Pancreas (tissue), 10 donors: ENCODE results near the gene AP1G1. TPM values are rescaled to one million over a fixed set of nuclear protein-coding genes. Genes with fewer than 3 reads are reported as not detected.
A peak's percentile ranks its signal among the peaks of the same experiment; 100 is the strongest.
"Not testable (repeated sequence)": the region's sequence is repeated elsewhere in the genome, so short reads cannot be mapped to it uniquely, and the experiment has no call there.

Source experiments
- ATAC-seq, 4 donors: fragments of 200-7000 bp; cut with Tn5 transposase; one replicate each; pipeline versions ENCODE4 v1.8.0 to v1.9.1; 2020; ENCODE audit warnings: mild to moderate bottlenecking in 4 of 4, moderate library complexity in 4 of 4
- DNase-seq, 6 donors: peaks; one replicate each; pipeline ENCODE4 v3.0.0-alpha.2; 2020
- FAIRE-seq: peaks from 2 replicates; lab custom pipeline; 2012; peaks lifted over from hg19 to GRCh38; lab: Jason Lieb, UNC
- H3K27ac ChIP-seq, 4 donors: fragments of 200-600 bp; sonication (generic); 1 replicate in 3 of 4; 2 replicates in 1 of 4; pipeline versions ENCODE4 v1.5.0 to v1.8.0; 2020
- H3K27me3 ChIP-seq, 4 donors: fragments of 200-600 bp; one replicate each; pipeline ENCODE4 v1.8.0; 2021
- H3K36me3 ChIP-seq, 3 donors: fragments of 200-600 bp; sonication (generic) in 1 of 3; one replicate each; pipeline versions ENCODE4 v1.5.0 to v1.8.0; 2020 to 2021
- H3K4me1 ChIP-seq, 3 donors: fragments of 200-600 bp; one replicate each; pipeline ENCODE4 v1.8.0; 2021
- H3K4me3 ChIP-seq, 4 donors: fragments of 200-600 bp; sonication (generic) in 2 of 4; one replicate each; pipeline versions ENCODE4 v1.5.0 to v1.8.0; 2020 to 2021
- H3K9me3 ChIP-seq, 4 donors: fragments of 200-600 bp; one replicate each; pipeline ENCODE4 v1.8.0; 2021
- CTCF ChIP-seq, 4 donors: fragments of 200-600 bp; sonication (generic) in 3 of 4; IDR thresholded peaks; one replicate each; pipeline versions ENCODE4 v1.5.0 to v1.8.0; 2021; ENCODE audit warnings: antibody characterized with exemption in 4 of 4
- WGBS, 2 donors: extraction: QIAGEN DNeasy Blood & Tissue Kit; methylation state at CpG; one replicate each; pipeline ENCODE4 v1.1.7; 2013; 5-methylcytosine and 5-hydroxymethylcytosine counted together
- intact Hi-C, 3 donors: fragments of 100-400 bp; cut with DNase I; formaldehyde crosslinking; loops; one replicate each; pipeline versions ENCODE4 v1.11.1 to v1.14.2; 2022
- polyA plus RNA-seq, 2 donors: library from polyadenylated mRNA; stranded (reverse); fragments of 200-250 nt; gene quantifications; one replicate each; pipeline ENCODE4 v1.2.3, GENCODE V29; 2013
- total RNA-seq, 6 donors: library from RNA; stranded (reverse); fragmentation: NEBNext Ultra II Directional in 4 of 6; extraction: Animal tissue kit (Norgen Biotek cat#: 25700) in 4 of 6; gene quantifications; one replicate each; pipeline versions ENCODE4 v1.2.1 to v1.2.4, GENCODE V29; 2021 to 2023
- donor health status: healthy with polysubstance abuse.
- donor health status: DM: no; HTN: no; CAD: no; lungs with moderate emphysema.
- donor health status: DM: no; HTN: no; CAD: no.
- donor health status: control.
- donor health status: control.
- donor health status: Bipolar disorder and iron deficiency.
- donor health status: DM: yes; HTN: yes; CAD: no.
- donor health status: DM: no; HTN: no; CAD: no.
- donor health status: DM: no; HTN: no; CAD: no.
- donor health status: DM: yes; HTN: yes; CAD: no.

AP1G1 gene
- total and polyA plus RNA-seq, 8 donors: 15.3 to 50.8 (median 34.5) TPM

GRCh38 chr16:71788578-71788977, 20.1 kb downstream of the AP1G1 start:
- no peak for FAIRE-seq
- Histone ChIP-seq H3K4me1 (peaks cover 0 to 4% (median 0%) of the 10 kb centered on the region in 3 donors), H3K36me3 (peaks cover 0 to 14% (median 0%) of the 10 kb centered on the region in 3 donors), H3K27ac (no peak overlapping the region), H3K27me3 (no peaks in the 10 kb centered on the region), H3K9me3 (no peaks in the 10 kb centered on the region), H3K4me3 (no peak overlapping the region)
- intact Hi-C loops: no loop called here
- 85 to 88% methylated on average over 2 of the region's 2 CpGs for WGBS, 2 donors
- TF ChIP-seq CTCF (IDR thresholded peaks at IDR 0.05): no peak
- no peak for ATAC-seq
- DNase-seq: no peak

DNA sequence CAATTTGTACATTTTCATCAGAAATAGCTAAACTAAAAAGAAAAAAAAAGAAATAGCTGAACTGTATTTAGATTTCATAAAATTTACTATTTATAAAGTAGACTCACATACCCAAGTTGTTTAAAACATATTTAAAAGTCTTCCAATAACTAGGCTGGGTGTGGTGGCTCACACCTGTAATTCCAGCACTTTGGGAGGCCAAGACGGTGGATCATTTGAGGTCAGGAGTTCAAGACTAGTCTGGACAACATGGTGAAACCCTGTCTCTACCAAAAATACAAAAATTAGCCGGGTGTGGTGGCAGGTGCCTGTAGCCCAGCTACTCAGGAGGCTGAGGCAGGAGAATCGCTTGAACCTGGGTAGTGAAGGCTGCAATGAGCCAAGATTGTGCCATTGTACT, 23.5 kb downstream of the AP1G1 start:
- H3K9me3 ChIP-seq, H3K27me3 ChIP-seq, DNase-seq, H3K27ac ChIP-seq, H3K4me1 ChIP-seq, FAIRE-seq, H3K4me3 ChIP-seq, intact Hi-C loops, ATAC-seq: not testable (repeated sequence)
- H3K36me3 ChIP-seq: peaks cover 0 to 14% (median 0%) of the 10 kb centered on the region in 3 donors
- WGBS, 2 donors: 97% methylated on average over 3 of the region's 3 CpGs

DNA sequence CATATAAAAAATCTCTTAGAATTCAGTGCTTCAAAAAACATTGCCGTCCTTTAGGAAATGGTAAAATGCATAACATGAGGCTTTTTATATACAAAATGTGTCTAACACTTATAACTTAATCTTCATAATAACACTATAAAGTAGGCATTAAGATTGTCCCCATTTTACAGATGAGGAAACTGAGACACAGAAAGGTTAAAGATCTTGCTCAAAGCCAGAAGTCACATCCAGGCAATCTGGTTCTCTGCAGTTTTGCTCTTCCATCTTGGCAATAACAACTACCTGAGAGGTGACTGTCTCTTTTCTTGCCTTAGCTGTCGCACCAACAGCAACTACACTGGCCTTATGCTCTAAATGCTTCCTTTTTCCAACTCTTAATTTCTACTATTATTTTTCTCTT, 24.5 kb downstream of the AP1G1 start:
- Histone ChIP-seq H3K9me3 (no peaks in the 10 kb centered on the region), H3K36me3 (peaks cover 0 to 14% (median 0%) of the 10 kb centered on the region in 3 donors), H3K4me3 (no peak overlapping the region), H3K27ac (no peak overlapping the region), H3K27me3 (no peaks in the 10 kb centered on the region), H3K4me1 (peaks cover 0 to 5% (median 0%) of the 10 kb centered on the region in 3 donors)
- no peak for TF ChIP-seq CTCF (IDR thresholded peaks at IDR 0.05)
- intact Hi-C loops: no loop called here
- WGBS, 2 donors: 90% methylated on average over 2 of the region's 2 CpGs
- no peak for DNase-seq
- FAIRE-seq: no peak
- ATAC-seq: no peak

GRCh38 chr16:71781741-71782140, 26.9 kb downstream of the AP1G1 start:
- Histone ChIP-seq H3K27me3 (no peaks in the 10 kb centered on the region), H3K4me1 (peaks cover 0 to 5% (median 0%) of the 10 kb centered on the region in 3 donors), H3K36me3 (peaks cover 0 to 4% (median 0%) of the 10 kb centered on the region in 3 donors), H3K27ac (no peak overlapping the region), H3K4me3 (no peak overlapping the region), H3K9me3 (no peaks in the 10 kb centered on the region)
- no peak for TF ChIP-seq CTCF (IDR thresholded peaks at IDR 0.05)
- 31 to 38% methylated on average over 3 of the region's 3 CpGs for WGBS, 2 donors
- intact Hi-C loops: no loop called here
- DNase-seq (no peak), FAIRE-seq (no peak), ATAC-seq (peak in 3 of 4 donors; percentile 26 to 66 (median 54))

DNA sequence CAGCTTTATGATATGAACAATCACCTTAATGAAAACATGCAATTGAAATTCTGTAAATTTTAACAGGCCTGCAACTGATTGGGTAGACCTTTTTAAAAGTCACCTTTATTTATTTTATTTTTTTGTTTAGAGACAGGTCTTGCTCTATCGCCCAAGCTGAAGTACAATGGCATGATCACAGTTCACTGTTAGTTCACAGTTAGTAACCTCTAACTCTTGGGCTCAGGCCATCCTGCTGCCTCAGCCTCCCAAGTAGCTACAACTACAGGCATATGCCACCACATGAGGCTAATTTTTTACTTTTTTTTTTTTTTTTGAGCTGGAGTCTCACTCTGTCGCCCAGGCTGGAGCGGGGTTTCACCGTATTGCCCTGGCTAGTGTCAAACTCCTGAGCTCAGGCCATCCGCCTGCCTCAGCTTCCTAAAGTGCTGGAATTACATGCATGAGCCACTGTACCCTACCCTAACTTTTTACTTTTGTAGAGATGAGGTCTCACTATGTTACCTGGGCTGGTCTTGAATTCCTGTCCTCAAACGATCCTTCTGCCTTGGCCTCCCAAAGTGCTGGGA, 28.0 kb downstream of the AP1G1 start:
- FAIRE-seq (no peak), ATAC-seq (peak in 1 of 4 donors; percentile 11), DNase-seq (no peak)
- peaks cover 0 to 5% (median 0%) of the 10 kb centered on the region in 3 donors for H3K4me1 ChIP-seq
- no peaks in the 10 kb centered on the region for H3K9me3 ChIP-seq
- 97 to 98% methylated on average over 6 of the region's 6 CpGs for WGBS, 2 donors
- intact Hi-C loops: no loop called here
- no peaks in the 10 kb centered on the region for H3K27me3 ChIP-seq
- no peak overlapping the region for H3K27ac ChIP-seq
- H3K4me3 ChIP-seq: no peak overlapping the region
- H3K36me3 ChIP-seq: no peaks in the 10 kb centered on the region
- TF ChIP-seq CTCF (IDR thresholded peaks at IDR 0.05): no peak
